Chondrocyte (in vitro differentiated cells): Measurements from ENCODE around the gene C6orf52. TPM values are rescaled to one million over a fixed set of nuclear protein-coding genes. Genes with fewer than 3 reads are reported as not detected.

ENCODE experiments used
- DNase-seq: peaks from one replicate; pipeline ENCODE4 v3.0.0; 2021; ENCODE audit warnings: mixed read lengths, low spot score
- H3K27ac Mint-ChIP-seq: one replicate; pipeline ENCODE4 v1.8.0; 2021; ENCODE audit warnings: mild to moderate bottlenecking, moderate library complexity, mixed read lengths; ENCODE audit not compliant: unreplicated experiment
- H3K27me3 Mint-ChIP-seq: 2 replicates; pipeline ENCODE4 v1.8.0; 2021; ENCODE audit warnings: low read depth, mixed read lengths
- H3K36me3 Mint-ChIP-seq: 2 replicates; pipeline ENCODE4 v1.8.0; 2021; ENCODE audit warnings: low read depth, mixed read lengths
- H3K4me1 Mint-ChIP-seq: 2 replicates; pipeline ENCODE4 v1.8.0; 2021; ENCODE audit warnings: low read depth, mild to moderate bottlenecking, mixed read lengths
- H3K4me3 Mint-ChIP-seq: one replicate; pipeline ENCODE4 v1.8.0; 2021; ENCODE audit warnings: mild to moderate bottlenecking, moderate library complexity, mixed read lengths; ENCODE audit not compliant: unreplicated experiment
- H3K9me3 Mint-ChIP-seq: 2 replicates; pipeline ENCODE4 v1.8.0; 2021; ENCODE audit warnings: low read depth, mixed read lengths
- total RNA-seq: library from RNA; stranded (reverse); gene quantifications from 3 replicates; pipeline ENCODE4 v1.2.1, GENCODE V29; 2021
- TF ChIP-seq, protein P1 (sequence below): fragments of 200-600 bp; sonication (generic); IDR thresholded peaks from 2 replicates; pipeline ENCODE4 v1.5.0; 2021; ENCODE audit warnings: antibody characterized with exemption, mild to moderate bottlenecking, moderate library complexity

C6orf52 gene
- total RNA-seq, 1 donor from 2014 or later: 0.97 TPM

DNA sequence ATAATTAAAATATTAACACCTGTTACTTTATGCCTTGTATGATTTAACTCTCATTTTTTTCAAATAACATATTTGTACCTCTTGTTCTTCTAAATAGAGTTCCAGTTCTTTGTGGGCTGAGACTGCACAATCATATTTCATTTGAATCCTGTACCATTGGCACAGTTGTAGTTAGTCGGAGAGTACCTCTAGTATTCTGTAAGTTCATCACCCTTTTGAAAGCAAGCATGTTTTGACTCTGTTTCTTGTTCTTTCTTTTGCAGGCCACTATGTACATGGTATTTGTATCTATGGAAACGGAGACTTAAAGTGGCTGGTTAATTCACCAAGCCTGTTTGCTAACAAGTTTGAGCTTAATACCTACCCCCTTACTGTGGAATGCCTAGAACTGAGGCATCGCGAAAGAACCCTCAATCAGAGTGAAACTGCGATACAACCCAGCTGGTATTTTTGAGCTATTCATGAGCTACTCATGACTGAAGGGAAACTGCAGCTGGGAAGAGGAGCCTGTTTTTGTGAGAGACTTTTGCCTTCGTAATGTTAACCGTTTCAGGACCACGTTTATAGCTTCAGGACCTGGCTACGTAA is 68.2 kb downstream of the C6orf52 start:
- Mint-ChIP-seq H3K36me3 (peaks cover 2% of the 10 kb centered on the region), H3K27ac (no peak overlapping the region)

DNA sequence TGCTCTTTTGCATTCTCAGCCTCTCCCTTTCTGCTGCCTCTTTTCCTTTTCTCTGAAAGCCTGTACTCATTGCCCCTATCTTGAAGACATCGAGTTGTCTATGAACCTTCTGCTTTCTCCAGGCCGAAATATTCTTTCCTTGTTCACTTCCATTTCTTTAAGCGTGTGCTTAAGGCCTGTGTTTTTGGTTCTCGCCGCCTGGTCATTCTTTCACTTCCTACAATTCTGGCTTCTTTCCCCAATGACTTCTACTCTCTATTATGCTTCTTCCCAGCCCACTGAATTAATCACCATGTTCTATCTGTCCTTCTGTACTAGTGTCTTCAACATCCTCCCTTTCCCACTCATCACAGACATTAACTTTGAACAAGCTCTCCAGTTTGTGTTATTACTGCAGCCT is 69.6 kb downstream of the C6orf52 start:
- Mint-ChIP-seq H3K36me3 (peaks cover 3% of the 10 kb centered on the region), H3K4me3 (no peak overlapping the region), H3K27ac (no peak overlapping the region), H3K4me1 (peaks cover 3% of the 10 kb centered on the region), H3K9me3 (peaks cover 4% of the 10 kb centered on the region), H3K27me3 (peaks cover 8% of the 10 kb centered on the region)
- TF ChIP-seq, protein P1, sequence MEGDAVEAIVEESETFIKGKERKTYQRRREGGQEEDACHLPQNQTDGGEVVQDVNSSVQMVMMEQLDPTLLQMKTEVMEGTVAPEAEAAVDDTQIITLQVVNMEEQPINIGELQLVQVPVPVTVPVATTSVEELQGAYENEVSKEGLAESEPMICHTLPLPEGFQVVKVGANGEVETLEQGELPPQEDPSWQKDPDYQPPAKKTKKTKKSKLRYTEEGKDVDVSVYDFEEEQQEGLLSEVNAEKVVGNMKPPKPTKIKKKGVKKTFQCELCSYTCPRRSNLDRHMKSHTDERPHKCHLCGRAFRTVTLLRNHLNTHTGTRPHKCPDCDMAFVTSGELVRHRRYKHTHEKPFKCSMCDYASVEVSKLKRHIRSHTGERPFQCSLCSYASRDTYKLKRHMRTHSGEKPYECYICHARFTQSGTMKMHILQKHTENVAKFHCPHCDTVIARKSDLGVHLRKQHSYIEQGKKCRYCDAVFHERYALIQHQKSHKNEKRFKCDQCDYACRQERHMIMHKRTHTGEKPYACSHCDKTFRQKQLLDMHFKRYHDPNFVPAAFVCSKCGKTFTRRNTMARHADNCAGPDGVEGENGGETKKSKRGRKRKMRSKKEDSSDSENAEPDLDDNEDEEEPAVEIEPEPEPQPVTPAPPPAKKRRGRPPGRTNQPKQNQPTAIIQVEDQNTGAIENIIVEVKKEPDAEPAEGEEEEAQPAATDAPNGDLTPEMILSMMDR: no peak
- no peak for DNase-seq

More for the DNA sequence above, 68.2 kb downstream of the C6orf52 start:
- TF ChIP-seq, protein P1: no peak
- Mint-ChIP-seq H3K9me3 (peaks cover 4% of the 10 kb centered on the region), H3K4me1 (no peaks in the 10 kb centered on the region), H3K27me3 (peaks cover 5% of the 10 kb centered on the region), H3K4me3 (no peak overlapping the region)
- no peak for DNase-seq

GRCh38 chr6:10621847-10622246 is 72.6 kb downstream of the C6orf52 start:
- Mint-ChIP-seq H3K4me3 (no peak overlapping the region), H3K9me3 (peaks cover 4% of the 10 kb centered on the region), H3K36me3 (peaks cover 3% of the 10 kb centered on the region), H3K27ac (no peak overlapping the region), H3K4me1 (peaks cover 3% of the 10 kb centered on the region), H3K27me3 (peaks cover 11% of the 10 kb centered on the region)
- DNase-seq: no peak
- TF ChIP-seq, protein P1: no peak

Other genes with a start within 250 kb of the C6orf52 start
- 0.12 to 0.67 TPM (median 0.44 TPM) in 3 replicates for gene GCNT2, start 173.3 kb downstream of the C6orf52 start, total RNA-seq
- 11.5 to 14.7 TPM (median 11.9 TPM) in 3 replicates for gene PAK1IP1, start 356 bp upstream of the C6orf52 start, total RNA-seq
- 115 to 119 TPM (median 117 TPM) in 3 replicates for gene TMEM14C, start 28.5 kb upstream of the C6orf52 start, total RNA-seq
- 45.5 to 65.9 TPM (median 50.5 TPM) in 3 replicates for gene TMEM14B, start 53.2 kb upstream of the C6orf52 start, total RNA-seq
- gene MAK, start 143.9 kb upstream of the C6orf52 start, total RNA-seq: not detected in 3 replicates
- not detected in 3 replicates for gene GCM2, start 187.4 kb upstream of the C6orf52 start, total RNA-seq
- 2.6 to 3.6 TPM (median 3.1 TPM) in 3 replicates for gene SYCP2L, start 192.4 kb upstream of the C6orf52 start, total RNA-seq